GM18505 (cell line): ENCODE measurements around the gene HELLS.
A peak's percentile ranks its signal among the peaks of the same experiment; 100 is the strongest.

Experiments used
- ATAC-seq: cut with Tn5 transposase; IDR thresholded peaks from one replicate; pipeline ENCODE4 v1.9.1; 2021; ENCODE audit not compliant: unreplicated experiment
- POLR2A ChIP-seq: IDR thresholded peaks from 4 replicates; pipeline ENCODE4 v1.6.1; 2011; ENCODE audit warnings: borderline replicate concordance; ENCODE audit not compliant: insufficient read depth, insufficient read length; ENCODE audit errors: extremely low read depth

HELLS gene

DNA sequence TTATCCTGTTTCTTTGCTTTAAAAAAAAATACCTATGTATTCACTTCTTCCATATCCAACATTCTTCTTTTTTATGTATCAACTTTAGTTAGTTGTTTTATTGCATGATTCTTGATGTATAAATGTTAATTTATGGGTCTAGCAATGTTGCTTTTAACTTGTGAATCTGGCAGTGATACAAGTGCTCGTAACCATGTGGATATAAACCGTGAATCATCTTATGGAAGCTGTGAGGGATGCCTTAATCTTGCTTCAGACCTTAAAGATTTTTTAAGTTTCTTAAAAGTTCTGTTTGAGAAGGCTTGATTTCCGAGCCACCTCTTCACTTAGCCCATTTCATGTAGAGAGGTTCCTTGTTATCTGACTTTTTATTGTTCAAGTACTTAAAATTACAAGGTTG is 25.9 kb downstream of the HELLS start:
- no peak for TF ChIP-seq POLR2A
- no peak for ATAC-seq

DNA sequence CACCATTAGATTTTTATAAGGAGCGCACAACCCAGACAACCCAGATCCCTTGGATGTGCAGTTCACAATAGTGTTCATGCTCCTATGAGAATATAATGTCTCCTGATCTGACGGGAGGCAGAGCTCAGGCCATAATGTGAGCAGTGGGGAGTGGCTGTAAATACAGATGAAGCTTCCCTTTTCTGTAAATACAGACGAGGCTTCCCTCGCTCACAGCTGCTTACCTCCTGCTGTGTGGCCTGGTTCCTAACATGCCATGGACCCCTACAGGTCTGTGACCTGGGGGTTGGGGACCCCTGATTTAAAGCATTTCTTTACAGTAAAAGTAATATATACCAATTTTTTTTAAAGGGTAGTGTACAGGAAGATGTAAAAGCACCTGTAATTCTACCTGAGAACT is 33.2 kb downstream of the HELLS start:
- no peak for TF ChIP-seq POLR2A
- no peak for ATAC-seq

DNA sequence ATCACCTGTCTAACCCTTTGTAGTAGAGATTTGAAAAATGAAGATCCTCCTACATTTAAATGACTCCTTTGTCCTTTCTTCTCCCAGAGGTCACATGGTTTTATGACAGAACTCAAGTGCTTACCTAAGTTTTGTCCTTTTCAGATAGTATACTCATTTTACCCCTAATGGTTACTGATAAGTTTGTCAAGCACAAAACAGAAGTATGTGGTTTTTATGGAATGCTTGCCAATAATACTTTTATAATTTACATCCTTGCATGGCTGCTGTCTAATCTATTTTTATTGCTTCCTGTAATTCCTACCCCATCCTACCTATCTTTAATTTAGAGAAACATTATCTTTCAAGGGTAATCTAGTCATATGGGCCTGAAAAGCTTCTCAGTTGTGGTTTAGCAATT is 37.5 kb downstream of the HELLS start:
- no peak for ATAC-seq

DNA sequence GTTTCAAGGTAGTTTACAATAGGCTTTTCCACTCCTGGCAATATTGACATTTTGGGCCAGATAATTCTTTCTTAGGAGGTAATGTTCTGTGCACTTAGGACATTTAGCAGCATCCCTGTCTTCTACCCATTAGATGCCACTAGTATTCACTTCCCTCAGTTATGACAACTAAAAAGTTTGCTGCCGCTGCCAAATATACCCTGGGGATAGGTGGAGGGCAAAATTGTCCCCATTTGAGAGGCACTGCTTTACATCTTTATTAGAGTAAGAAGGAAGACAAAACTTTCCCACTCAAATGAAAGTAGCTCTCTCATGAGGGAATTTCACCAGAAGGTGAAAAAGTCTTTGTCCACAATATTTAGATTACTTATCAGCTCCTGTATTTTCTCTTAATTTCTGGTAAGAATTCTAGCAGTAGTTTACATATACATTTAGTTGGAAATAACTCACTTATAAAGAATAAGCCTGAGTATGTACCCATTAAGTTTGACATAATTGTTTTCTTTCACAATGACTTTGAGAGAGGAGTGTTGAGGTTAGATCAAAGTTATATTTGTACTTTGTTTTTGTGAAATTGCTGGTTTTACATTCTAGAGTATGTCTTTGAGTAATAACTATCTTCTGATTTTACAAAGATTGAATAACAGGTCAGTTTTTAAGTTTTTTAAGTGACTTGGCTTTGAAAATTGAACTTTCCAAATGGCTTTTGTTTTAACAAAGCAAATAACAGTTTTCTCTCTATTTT is 46.0 kb downstream of the HELLS start:
- peak; percentile 70 for ATAC-seq
- TF ChIP-seq POLR2A = no peak

More for the DNA sequence above, 37.5 kb downstream of the HELLS start:
- TF ChIP-seq POLR2A = no peak

DNA sequence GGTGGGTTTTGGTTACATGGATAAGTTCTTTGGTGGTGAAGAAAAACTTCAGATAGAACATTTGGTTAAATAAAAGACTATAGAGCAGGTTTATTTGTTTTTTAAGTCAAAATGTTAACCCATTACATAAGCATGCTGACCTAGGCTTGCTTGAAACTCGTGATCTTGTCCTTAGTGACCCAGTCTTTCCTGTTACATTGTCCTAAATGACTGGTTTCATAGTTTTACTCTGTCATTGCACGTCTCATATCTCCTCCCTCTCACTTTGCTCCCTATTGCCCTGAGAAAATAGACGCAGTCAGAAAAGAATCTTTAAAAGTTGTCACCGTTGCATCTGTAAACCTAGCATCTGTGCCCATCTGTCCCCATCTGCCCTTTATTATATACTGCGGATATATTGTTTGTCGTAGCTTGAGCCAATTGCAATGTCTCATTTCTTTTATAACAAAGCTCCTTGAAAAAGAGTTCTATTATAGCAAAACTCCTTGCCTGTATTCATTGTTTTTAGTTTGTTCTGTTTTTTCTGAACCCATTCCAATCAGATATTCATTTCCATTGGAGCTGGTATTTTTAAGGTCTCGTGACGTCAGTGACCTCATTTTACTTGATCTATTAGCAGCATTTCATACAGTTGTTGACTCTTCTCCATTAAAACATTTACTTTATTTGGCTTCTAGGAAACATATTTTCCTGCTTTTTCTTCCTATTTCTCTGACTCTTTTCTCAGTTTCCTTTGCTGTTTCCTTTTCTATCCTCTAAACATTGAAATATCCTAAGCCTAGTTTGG is 57.3 kb downstream of the HELLS start:
- ATAC-seq = no peak
- no peak for TF ChIP-seq POLR2A

DNA sequence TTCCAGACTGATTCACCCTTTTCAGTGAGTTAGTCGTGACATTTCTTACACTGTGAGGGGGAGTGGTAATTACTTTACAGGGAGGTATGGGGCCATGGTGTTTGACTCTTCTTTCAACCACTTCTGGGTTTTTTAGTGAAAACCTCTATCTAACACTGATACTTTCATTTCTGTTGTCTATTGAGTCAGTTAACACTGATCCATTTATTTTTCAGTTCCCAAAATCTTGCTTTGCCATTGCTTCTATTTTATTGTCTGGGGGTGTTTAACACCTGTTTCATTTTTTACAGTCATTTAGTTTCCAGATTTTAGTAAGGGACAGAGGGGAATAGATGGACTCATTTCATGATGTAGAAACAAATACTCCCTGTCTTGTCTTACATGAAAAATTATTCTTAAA is 61.5 kb downstream of the HELLS start:
- no peak for TF ChIP-seq POLR2A
- peak; percentile 77 for ATAC-seq

DNA sequence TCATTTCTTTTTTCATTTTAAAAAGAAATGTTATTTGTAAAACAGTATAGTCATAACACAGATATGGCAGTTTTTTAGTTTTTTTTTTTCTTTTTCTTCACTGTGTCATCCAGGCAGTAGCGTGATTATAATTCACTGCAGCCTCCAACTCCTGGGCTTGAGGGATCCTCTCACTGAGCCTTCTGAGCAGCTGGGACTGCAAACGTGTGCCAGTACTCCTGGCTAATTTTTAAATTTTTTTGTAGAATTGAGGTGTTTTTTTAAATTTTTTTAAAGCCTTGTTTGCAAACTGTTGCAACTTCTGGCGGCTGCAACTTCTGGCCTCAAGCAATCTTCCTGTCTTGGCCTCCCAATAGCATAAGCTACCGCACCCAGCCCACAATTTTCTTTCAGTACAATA is 63.0 kb downstream of the HELLS start:
- ATAC-seq = no peak

DNA sequence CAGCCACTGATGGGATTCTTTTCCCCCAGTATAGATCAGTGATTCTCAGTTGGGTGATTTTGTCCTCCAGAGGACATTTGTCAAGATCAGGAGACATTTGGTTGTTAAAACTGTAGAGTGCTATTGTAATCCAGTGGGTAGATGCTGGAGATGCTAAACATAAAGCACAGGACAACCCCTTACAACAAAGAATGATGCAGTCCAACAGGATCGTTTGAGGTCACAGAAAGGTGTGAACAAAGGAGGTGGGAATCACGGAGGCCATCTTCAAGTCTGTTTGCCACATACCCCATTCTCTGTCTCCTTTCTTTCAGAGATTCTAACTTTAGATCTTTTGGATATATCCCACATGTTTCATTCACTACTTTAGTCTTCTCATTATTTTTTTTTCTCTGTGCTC is 69.0 kb downstream of the HELLS start:
- no peak for TF ChIP-seq POLR2A
- ATAC-seq = no peak

More for the DNA sequence above, 63.0 kb downstream of the HELLS start:
- TF ChIP-seq POLR2A = no peak

DNA sequence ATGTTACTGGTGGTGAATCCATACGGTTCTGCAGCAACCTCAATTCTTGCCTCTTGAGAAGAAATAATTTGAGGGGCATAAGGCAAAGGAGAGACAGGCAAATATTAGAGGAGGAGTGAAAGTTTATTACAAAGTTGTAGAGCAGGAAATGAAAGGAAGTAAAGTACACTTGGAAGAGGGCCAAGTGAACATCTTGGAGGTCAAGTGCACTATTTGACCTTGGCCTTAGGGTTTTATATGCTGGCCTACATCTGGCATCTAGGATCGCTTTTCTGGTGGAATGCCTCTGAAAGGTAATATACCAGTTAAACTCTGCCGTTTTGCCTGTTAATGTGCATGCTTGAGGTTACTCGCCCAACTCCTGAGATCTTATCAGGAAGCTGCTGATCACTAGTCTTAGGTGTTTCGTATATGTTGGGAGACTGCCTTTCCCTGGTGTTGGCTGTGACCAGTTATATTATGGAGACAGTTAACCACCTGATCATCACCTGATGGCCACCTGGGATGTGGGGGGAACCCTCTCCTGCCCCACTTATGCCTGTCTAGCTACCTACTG is 71.9 kb downstream of the HELLS start:
- ATAC-seq = no peak
- TF ChIP-seq POLR2A = no peak

DNA sequence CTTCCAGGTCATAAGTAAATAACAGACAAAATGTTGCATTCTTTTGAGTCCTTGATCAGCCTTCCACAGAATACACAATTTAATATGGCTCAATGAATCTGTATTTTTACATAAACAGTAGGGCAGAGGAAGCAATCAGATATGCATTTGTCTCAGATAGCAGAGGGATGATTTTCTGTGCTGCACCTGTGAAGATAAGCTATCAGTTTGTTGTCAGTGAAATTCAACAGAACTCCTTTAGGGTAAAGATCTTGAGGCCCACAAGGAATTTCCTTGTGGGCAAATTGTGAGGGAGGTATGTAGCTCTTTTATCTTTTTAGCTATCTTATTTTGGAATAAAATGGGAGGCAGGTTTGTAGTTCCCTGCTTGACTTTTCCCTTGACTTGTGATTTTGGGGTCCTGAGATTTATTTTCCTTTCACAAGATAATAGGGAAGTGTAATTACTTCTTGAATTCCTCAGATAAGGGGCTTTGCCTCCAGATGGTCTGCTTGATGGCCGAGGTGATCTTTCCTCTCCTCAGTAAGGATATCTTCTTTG is 77.1 kb downstream of the HELLS start:
- TF ChIP-seq POLR2A = no peak
- ATAC-seq = no peak

DNA sequence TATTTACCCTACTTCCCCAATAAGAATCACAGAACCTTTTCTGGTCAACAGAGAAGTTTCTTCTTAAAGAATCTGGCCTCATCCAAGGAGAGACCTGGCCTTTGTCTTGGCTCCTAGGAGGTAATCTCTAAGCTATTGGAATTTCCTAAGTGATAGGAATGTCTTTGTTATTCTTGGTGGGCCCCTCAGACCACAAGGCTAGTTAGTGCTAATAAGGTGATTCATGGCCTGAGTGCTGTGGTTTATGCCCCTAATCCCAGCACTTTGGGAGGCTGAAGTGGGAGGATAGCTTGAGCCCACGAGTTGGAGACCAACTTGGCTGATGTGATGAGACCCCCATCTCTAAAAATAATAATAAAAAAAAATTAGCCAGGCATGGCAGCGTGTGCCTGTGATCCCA is 78.0 kb downstream of the HELLS start:
- no peak for TF ChIP-seq POLR2A
- no peak for ATAC-seq

DNA sequence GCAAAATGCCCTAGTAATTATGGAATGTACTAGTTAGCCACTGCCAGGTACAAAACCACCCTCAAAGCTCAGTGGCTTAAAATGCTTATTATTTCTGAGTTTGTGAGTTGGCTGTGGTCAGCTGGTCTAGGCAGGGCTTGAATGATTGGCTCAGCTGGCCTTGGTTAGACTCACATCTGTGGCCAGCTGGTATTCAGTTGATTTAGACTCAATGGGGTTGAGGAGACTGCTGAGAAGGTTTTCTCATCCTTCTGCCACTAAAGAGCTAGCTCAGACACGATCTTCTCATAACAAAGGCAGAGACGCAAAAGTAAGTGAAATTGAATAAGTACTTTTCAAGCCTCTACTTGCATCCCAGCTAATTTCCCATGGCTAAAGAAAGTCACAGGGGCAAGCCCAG is 80.9 kb downstream of the HELLS start:
- TF ChIP-seq POLR2A = no peak
- ATAC-seq = no peak

DNA sequence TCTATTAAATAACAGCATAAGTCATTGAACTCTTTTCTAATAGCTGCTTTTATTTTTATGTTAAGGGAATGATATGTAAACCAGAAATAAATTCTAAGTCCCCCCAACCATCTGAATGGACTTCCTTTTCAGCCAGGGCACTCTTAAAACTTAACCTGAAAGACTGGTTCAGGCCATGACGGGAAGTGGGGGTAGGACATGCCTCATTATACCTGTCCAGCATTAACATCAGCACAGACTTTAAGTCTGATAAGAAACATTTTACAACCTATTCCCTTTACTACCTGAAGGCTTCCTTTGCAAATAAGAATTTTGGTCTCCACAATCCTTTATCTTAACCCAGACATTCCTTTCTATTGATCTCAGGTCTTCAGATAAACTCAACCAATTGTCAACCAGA is 81.9 kb downstream of the HELLS start:
- no peak for TF ChIP-seq POLR2A
- no peak for ATAC-seq
